Measurements from ENCODE around the gene MKI67.

DNA sequence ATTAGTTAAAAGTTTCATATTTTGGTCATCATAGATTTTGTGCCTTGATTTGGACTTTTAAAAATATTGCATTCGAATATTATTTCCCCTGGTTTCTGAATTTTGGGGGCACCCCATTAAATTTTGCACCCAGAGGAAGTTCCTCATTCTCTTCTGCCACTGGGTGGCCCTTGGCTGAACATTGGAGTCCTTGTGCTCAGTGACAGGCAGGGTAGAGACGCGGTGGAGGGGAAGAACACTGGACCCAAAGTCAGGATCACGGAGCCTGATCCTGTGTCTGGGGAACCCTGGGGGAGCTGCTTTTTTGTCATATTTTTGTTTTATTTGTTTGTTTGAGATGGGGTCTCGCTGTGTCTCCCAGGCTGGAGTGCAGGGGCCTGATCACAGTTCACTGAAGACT lies 74.7 kb downstream of the MKI67 start:
- TF ChIP-seq RAD21 (conservative IDR thresholded peaks at IDR 0.05) (no peak), TAF1 (IDR thresholded peaks at IDR 0.05; ENCODE audit: low read depth) (no peak), EP300 (conservative IDR thresholded peaks at IDR 0.05; ENCODE audit: poor library complexity, severe bottlenecking) (no peak), POLR2AphosphoS5 (IDR thresholded peaks at IDR 0.05) (no peak), EZH2 (IDR thresholded peaks at IDR 0.05; ENCODE audit: borderline replicate concordance, insufficient read depth, low read length, poor library complexity, severe bottlenecking) (no peak)
- TF ChIP-seq, protein P1, sequence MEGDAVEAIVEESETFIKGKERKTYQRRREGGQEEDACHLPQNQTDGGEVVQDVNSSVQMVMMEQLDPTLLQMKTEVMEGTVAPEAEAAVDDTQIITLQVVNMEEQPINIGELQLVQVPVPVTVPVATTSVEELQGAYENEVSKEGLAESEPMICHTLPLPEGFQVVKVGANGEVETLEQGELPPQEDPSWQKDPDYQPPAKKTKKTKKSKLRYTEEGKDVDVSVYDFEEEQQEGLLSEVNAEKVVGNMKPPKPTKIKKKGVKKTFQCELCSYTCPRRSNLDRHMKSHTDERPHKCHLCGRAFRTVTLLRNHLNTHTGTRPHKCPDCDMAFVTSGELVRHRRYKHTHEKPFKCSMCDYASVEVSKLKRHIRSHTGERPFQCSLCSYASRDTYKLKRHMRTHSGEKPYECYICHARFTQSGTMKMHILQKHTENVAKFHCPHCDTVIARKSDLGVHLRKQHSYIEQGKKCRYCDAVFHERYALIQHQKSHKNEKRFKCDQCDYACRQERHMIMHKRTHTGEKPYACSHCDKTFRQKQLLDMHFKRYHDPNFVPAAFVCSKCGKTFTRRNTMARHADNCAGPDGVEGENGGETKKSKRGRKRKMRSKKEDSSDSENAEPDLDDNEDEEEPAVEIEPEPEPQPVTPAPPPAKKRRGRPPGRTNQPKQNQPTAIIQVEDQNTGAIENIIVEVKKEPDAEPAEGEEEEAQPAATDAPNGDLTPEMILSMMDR (IDR thresholded peaks at IDR 0.05; ENCODE audit: poor library complexity, severe bottlenecking), result no peak
